ENCODE data around the gene PRRG2. TPM values are rescaled to one million over a fixed set of nuclear protein-coding genes. Genes with fewer than 3 reads are reported as not detected.

Gene PRRG2
- total and polyA plus RNA-seq, 9 of the 15 experiments (the other 6 are each of a cell fraction or from before 2014, with no cell fraction given): 0.06 to 1.1 (median 0.33) TPM

- TF ChIP-seq RB1 (IDR thresholded peaks at IDR 0.05; ENCODE audit: low read depth): no peak
- no peak for TF ChIP-seq MLLT1 (IDR thresholded peaks at IDR 0.05)
- no peak for TF ChIP-seq ZNF239 (CRISPR knock-in tag; IDR thresholded peaks at IDR 0.05)
- peak; percentile 89 for TF ChIP-seq VEZF1 (CRISPR knock-in tag; IDR thresholded peaks at IDR 0.05)
- TF ChIP-seq ZNF589 (CRISPR knock-in tag; IDR thresholded peaks at IDR 0.05; ENCODE audit: low read depth): no peak
- no peak for TF ChIP-seq NR1H2 (CRISPR knock-in tag; IDR thresholded peaks at IDR 0.05)
- no peak for TF ChIP-seq RBM17 (IDR thresholded peaks at IDR 0.05; ENCODE audit: borderline replicate concordance, low read depth, low read length)
- peak; percentile 10; the same call in 1 of the 2 replicates for TF ChIP-seq MAX (CRISPR knock-in tag; IDR thresholded peaks at IDR 0.05)
- no peak for TF ChIP-seq SAFB (IDR thresholded peaks at IDR 0.05; ENCODE audit: borderline replicate concordance, low read depth, low read length)
- TF ChIP-seq CAMTA2 (CRISPR knock-in tag; conservative IDR thresholded peaks at IDR 0.05): no peak
- TF ChIP-seq NONO (IDR thresholded peaks at IDR 0.05; ENCODE audit: low read depth in 2 of 2, low read length in 1 of 2): no peak
- no peak for TF ChIP-seq HNRNPL (IDR thresholded peaks at IDR 0.05; ENCODE audit: low read depth, low read length)
- TF ChIP-seq ZBTB17 (CRISPR knock-in tag; IDR thresholded peaks at IDR 0.05): no peak
- TF ChIP-seq ETV1 (tag; conservative IDR thresholded peaks at IDR 0.05; ENCODE audit: low read depth): no peak
- no peak for TF ChIP-seq ETS2 (tag; IDR thresholded peaks at IDR 0.05; ENCODE audit: borderline replicate concordance, poor library complexity, severe bottlenecking)
- peak; percentile 64 to 77 for TF ChIP-seq FOXK2 (conservative IDR thresholded peaks at IDR 0.05 in 1 of 2, IDR thresholded peaks at IDR 0.05 in 1 of 2; ENCODE audit: low read depth in 2 of 2)
- TF ChIP-seq TAF9B (IDR thresholded peaks at IDR 0.05; ENCODE audit: partially characterized antibody): no peak
- TF ChIP-seq TCF3 (CRISPR knock-in tag; IDR thresholded peaks at IDR 0.05): no peak
- no peak for TF ChIP-seq FOS (IDR thresholded peaks at IDR 0.05; ENCODE audit: extremely low read depth, insufficient read length)
- TF ChIP-seq NCOA6 (IDR thresholded peaks at IDR 0.05): no peak
- no peak for TF ChIP-seq GTF2A2 (tag; IDR thresholded peaks at IDR 0.05)
- TF ChIP-seq MNT (conservative IDR thresholded peaks at IDR 0.05): peak in 1 of 2 experiments; percentile 59; a peak in 2 of 4 replicates
- TF ChIP-seq EGR1 (conservative IDR thresholded peaks at IDR 0.05): peak; percentile 67
- no peak for TF ChIP-seq PRMT5 (CRISPR knock-in tag; IDR thresholded peaks at IDR 0.05)
- 0 out of 2 replicates have a peak, but pooled peaks have one; percentile 5 for TF ChIP-seq MYC (IDR thresholded peaks at IDR 0.05; ENCODE audit: low read depth, low read length)
- TF ChIP-seq MYC (CRISPR knock-in tag; IDR thresholded peaks at IDR 0.05; ENCODE audit: borderline replicate concordance, low read depth): no peak
Observed at GRCh38 chr19:49560358-49560900, 20.7 kb upstream of the PRRG2 start (continued).
